ENCODE results near the gene GPR152. TPM values are rescaled to one million over a fixed set of nuclear protein-coding genes. Genes with fewer than 3 reads are reported as not detected.

Gene GPR152
- total and polyA plus RNA-seq, 2 donors (not counting 3 experiments of a cell fraction or from before 2014, with no cell fraction given), result not detected

DNA sequence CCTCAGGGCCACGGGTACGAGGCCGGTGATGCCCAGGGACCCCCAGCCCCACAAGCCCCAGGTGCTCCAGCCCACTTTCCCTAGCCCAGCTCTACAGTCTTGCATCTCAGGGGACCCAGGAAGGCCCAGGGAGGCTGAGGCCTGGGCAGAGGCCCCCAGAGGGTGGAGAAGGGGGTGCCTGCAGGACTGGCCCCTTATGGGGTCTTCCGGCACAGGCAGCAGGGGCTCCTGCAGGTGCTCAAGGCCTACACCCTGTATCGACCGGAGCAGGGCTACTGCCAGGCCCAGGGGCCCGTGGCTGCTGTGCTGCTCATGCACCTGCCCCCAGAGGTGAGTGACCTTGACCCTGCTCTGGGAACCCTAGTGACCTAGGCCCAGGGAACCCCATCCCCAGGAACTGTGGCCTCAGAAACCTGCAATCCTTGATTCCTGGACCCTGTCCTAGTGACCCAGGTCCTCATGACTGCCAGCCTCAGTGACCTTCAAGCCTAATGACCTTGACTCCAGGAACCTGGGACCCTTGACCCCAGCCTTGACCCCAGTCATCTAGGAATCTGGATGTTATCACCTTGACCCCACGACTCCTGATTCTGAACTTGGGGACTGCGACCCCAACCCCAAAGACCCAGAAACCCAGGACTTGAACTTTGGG is 46.7 kb downstream of the GPR152 start:
- peaks cover 0 to 2% of the 10 kb centered on the region in 2 experiments for H3K27me3 ChIP-seq (ENCODE audit: control insufficient read depth in 2 of 2, insufficient read depth in 2 of 2, low read length in 2 of 2)
- FAIRE-seq (no peak), DNase-seq (ENCODE audit: low read depth, low spot score) (no peak)
- H3K4me2 ChIP-seq (ENCODE audit: insufficient read depth, low read length), result no peak overlapping the region
- H3K9me1 ChIP-seq (replicated peaks; ENCODE audit: control insufficient read depth, extremely low read depth, insufficient read depth, low read length), result no peaks in the 10 kb centered on the region
- no TSS peak for BruUV-seq (replicated peaks)
- H3K4me3 ChIP-seq (replicated peaks in 1 of 3; ENCODE audit: insufficient read depth in 1 of 3, low read depth in 1 of 3, low read length in 3 of 3), result no peak overlapping the region
- H4K20me1 ChIP-seq (replicated peaks; ENCODE audit: control insufficient read depth, extremely low read depth, insufficient read depth, low read length), result no peaks in the 10 kb centered on the region
- POLR2A ChIA-PET, result no interaction called here
- H3K9me3 ChIP-seq (replicated peaks; ENCODE audit: control insufficient read depth, insufficient read depth, low read length), result no peaks in the 10 kb centered on the region
- dilution Hi-C loops (cut with MboI; ENCODE audit: extremely low pct_ligation_motif_present, low sequenced_read_pairs), result no loop called here
- H3K9ac ChIP-seq (replicated peaks; ENCODE audit: extremely low read depth, insufficient read depth, low read length), result no peak overlapping the region
- H3K79me2 ChIP-seq (ENCODE audit: control insufficient read depth, insufficient read depth, low read length), result peaks cover 5% of the 10 kb centered on the region
- no peak for TF ChIP-seq GATA2 (IDR thresholded peaks at IDR 0.05; ENCODE audit: insufficient read depth, insufficient read length, low read depth, low read length)
- TF ChIP-seq POLR2A (IDR thresholded peaks at IDR 0.05; ENCODE audit: low read depth, low read length), result no peak
- TF ChIP-seq POLR2AphosphoS5 (IDR thresholded peaks at IDR 0.05; ENCODE audit: insufficient read depth, low read depth, low read length), result no peak
- no peak for TF ChIP-seq JUN (IDR thresholded peaks at IDR 0.05; ENCODE audit: borderline replicate concordance, insufficient read depth, insufficient read length, low read depth)
- TF ChIP-seq EZH2 (IDR thresholded peaks at IDR 0.05; ENCODE audit: borderline replicate concordance, low read depth, low read length, severe bottlenecking), result no peak
- TF ChIP-seq, protein P1, sequence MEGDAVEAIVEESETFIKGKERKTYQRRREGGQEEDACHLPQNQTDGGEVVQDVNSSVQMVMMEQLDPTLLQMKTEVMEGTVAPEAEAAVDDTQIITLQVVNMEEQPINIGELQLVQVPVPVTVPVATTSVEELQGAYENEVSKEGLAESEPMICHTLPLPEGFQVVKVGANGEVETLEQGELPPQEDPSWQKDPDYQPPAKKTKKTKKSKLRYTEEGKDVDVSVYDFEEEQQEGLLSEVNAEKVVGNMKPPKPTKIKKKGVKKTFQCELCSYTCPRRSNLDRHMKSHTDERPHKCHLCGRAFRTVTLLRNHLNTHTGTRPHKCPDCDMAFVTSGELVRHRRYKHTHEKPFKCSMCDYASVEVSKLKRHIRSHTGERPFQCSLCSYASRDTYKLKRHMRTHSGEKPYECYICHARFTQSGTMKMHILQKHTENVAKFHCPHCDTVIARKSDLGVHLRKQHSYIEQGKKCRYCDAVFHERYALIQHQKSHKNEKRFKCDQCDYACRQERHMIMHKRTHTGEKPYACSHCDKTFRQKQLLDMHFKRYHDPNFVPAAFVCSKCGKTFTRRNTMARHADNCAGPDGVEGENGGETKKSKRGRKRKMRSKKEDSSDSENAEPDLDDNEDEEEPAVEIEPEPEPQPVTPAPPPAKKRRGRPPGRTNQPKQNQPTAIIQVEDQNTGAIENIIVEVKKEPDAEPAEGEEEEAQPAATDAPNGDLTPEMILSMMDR (IDR thresholded peaks at IDR 0.05; ENCODE audit: extremely low read depth in 1 of 2, insufficient read depth in 1 of 2, low read depth in 1 of 2, low read length in 2 of 2), result no peak
- CTCF ChIA-PET, result interaction anchor here (2.5 kb wide), 1 partner anchor 14 kb away, joined by 6 read pairs; no protein-coding TSS in a partner anchor
- no peak overlapping the region for H3K27ac ChIP-seq (ENCODE audit: insufficient read depth, low read depth, low read length)
- H3K4me1 ChIP-seq (ENCODE audit: control insufficient read depth, extremely low read depth, insufficient read depth, low read length), result peaks cover 6% of the 10 kb centered on the region
- H2AFZ ChIP-seq (ENCODE audit: low read depth, low read length), result no peak overlapping the region
- no peaks in the 10 kb centered on the region for H3K36me3 ChIP-seq (ENCODE audit: control insufficient read depth in 2 of 2, extremely low read depth in 1 of 2, insufficient read depth in 2 of 2, low read length in 2 of 2)
- intact Hi-C loops (cut with micrococcal nuclease), result no loop called here

All from endothelial cell of umbilical vein (primary cell).